B cell (primary cell): ENCODE data around the gene ERC2. TPM values are rescaled to one million over a fixed set of nuclear protein-coding genes. Genes with fewer than 3 reads are reported as not detected.

Experiments
- ATAC-seq: fragments of 200-7000 bp; cut with Tn5 transposase; one replicate; pipeline ENCODE4 v1.10.0; 2021; ENCODE audit warnings: low read depth, mild to moderate bottlenecking, moderate number of reproducible peaks, moderate library complexity
- CTCF ChIA-PET: fragments of 350-600 bp; sonication (Branson Sonifier 250); formaldehyde crosslinking; loops from one replicate; lab custom pipeline; 2021; ENCODE audit warnings: antibody characterized with exemption, inconsistent platforms; lab: Charles Lee
- POLR2A ChIA-PET: fragments of 350-600 bp; sonication (Branson Sonifier 250); formaldehyde crosslinking; loops from one replicate; lab custom pipeline; 2021; ENCODE audit warnings: antibody characterized with exemption; lab: Charles Lee
- DNase-seq: peaks from one replicate; pipeline ENCODE4 v3.0.0; 2013
- H2AFZ ChIP-seq: 2 replicates; pipeline ENCODE4 v1.6.1; 2012; ENCODE audit warnings: mild to moderate bottlenecking, low read depth, low read length; ENCODE audit not compliant: insufficient read depth, poor library complexity, severe bottlenecking
- H3K27ac ChIP-seq, 2 donors: 1 replicate in 1 of 2; 2 replicates in 1 of 2; pipeline ENCODE4 v1.5.1; 2012 to 2013; ENCODE audit warnings: low read length in 2 of 2, mild to moderate bottlenecking in 2 of 2, moderate library complexity in 1 of 2
- H3K27me3 ChIP-seq, 4 experiments: fragments of 200-600 bp in 1 of 4; sonication (generic) in 1 of 4; replicated peaks in 1 of 4; 1 replicate in 2 of 4; 2 replicates in 2 of 4; pipeline versions ENCODE4 v1.6.1 to v1.7.0; 2013 to 2016; ENCODE audit warnings: low read length in 3 of 4, mild to moderate bottlenecking in 2 of 4, mixed read lengths in 1 of 4, moderate library complexity in 1 of 4; ENCODE audit not compliant: insufficient read depth in 4 of 4, control insufficient read depth in 3 of 4; ENCODE audit errors: control extremely low read depth in 1 of 4
- H3K36me3 ChIP-seq, 2 experiments: replicated peaks in 1 of 2; 1 replicate in 1 of 2; 2 replicates in 1 of 2; pipeline versions ENCODE4 v1.6.1 to v1.7.1; 2013; ENCODE audit warnings: low read length in 1 of 2; ENCODE audit not compliant: insufficient read depth in 2 of 2, control insufficient read depth in 1 of 2; ENCODE audit errors: control extremely low read depth in 1 of 2, extremely low read depth in 1 of 2
- H3K4me1 ChIP-seq, 2 donors: fragments of 200-600 bp in 1 of 2; sonication (generic) in 1 of 2; 1 replicate in 1 of 2; 2 replicates in 1 of 2; pipeline versions ENCODE4 v1.5.1 to v1.6.1; 2013 to 2017; ENCODE audit warnings: low read length in 2 of 2; ENCODE audit not compliant: control insufficient read depth in 2 of 2, insufficient read depth in 2 of 2
- H3K4me2 ChIP-seq: replicated peaks from 2 replicates; pipeline ENCODE3; 2012; ENCODE audit warnings: mild to moderate bottlenecking, low read depth, low read length; ENCODE audit not compliant: poor library complexity, severe bottlenecking
- H3K4me3 ChIP-seq, 5 experiments: fragments of 200-600 bp in 1 of 5; sonication (generic) in 1 of 5; 1 replicate in 3 of 5; 2 replicates in 2 of 5; pipeline versions ENCODE4 v1.5.1 to v1.7.0; 2011 to 2016; ENCODE audit warnings: low read length in 4 of 5, mild to moderate bottlenecking in 4 of 5, low read depth in 2 of 5, control low read depth in 1 of 5, moderate library complexity in 1 of 5; ENCODE audit not compliant: insufficient read depth in 1 of 5; ENCODE audit errors: control extremely low read depth in 1 of 5, extremely low read depth in 1 of 5
- H3K79me2 ChIP-seq: fragments of 200-600 bp; sonication (generic); one replicate; pipeline ENCODE4 v1.6.0; 2016; ENCODE audit warnings: low read length; ENCODE audit not compliant: control insufficient read depth, insufficient read depth
- H3K9ac ChIP-seq: fragments of 200-600 bp; sonication (generic); 2 replicates; pipeline ENCODE4 v1.6.1; 2017; ENCODE audit warnings: mild to moderate bottlenecking, low read length, moderate library complexity
- H3K9me3 ChIP-seq, 3 donors: one replicate each; pipeline versions ENCODE4 v1.6.1 to v1.7.1; 2013; ENCODE audit warnings: low read length in 2 of 3; ENCODE audit not compliant: control insufficient read depth in 2 of 3, insufficient read depth in 1 of 3; ENCODE audit errors: control extremely low read depth in 1 of 3
- H4K20me1 ChIP-seq: 2 replicates; pipeline ENCODE4 v1.6.0; 2012; ENCODE audit warnings: mild to moderate bottlenecking, low read length; ENCODE audit not compliant: insufficient read depth, control insufficient read depth, poor library complexity, severe bottlenecking
- H3K27ac Mint-ChIP-seq: one replicate; pipeline ENCODE4 v1.8.0; 2021; ENCODE audit warnings: mixed read lengths
- H3K27me3 Mint-ChIP-seq: one replicate; pipeline ENCODE4 v1.8.0; 2021; ENCODE audit warnings: mixed read lengths
- H3K4me1 Mint-ChIP-seq: one replicate; pipeline ENCODE4 v1.8.0; 2021; ENCODE audit warnings: mixed read lengths
- H3K4me3 Mint-ChIP-seq: one replicate; pipeline ENCODE4 v1.8.0; 2021; ENCODE audit warnings: mixed read lengths
- H3K9me3 Mint-ChIP-seq: one replicate; pipeline ENCODE4 v1.8.0; 2022; ENCODE audit warnings: mixed read lengths; ENCODE audit not compliant: insufficient read depth
- CTCF ChIP-seq: fragments of 200-600 bp; IDR thresholded peaks from one replicate; pipeline ENCODE4 v1.8.0; 2022; ENCODE audit warnings: antibody characterized with exemption, mild to moderate bottlenecking
- EZH2 ChIP-seq: IDR thresholded peaks from 2 replicates; pipeline ENCODE4 v1.6.1; 2012; ENCODE audit warnings: borderline replicate concordance, low read depth, mild to moderate bottlenecking, moderate library complexity, low read length; ENCODE audit not compliant: insufficient read depth, poor library complexity, severe bottlenecking
- WGBS: methylation state at CpG from one replicate; pipeline ENCODE4 v1.1.5; 2013; ENCODE audit warnings: missing lambda C conversion rate; ENCODE audit not compliant: insufficient coverage; 5-methylcytosine and 5-hydroxymethylcytosine counted together
- intact Hi-C: fragments of 100-400 bp; cut with micrococcal nuclease; formaldehyde crosslinking; loops from one replicate; pipeline ENCODE4 v1.10.0; 2022
- polyA plus RNA-seq: library from polyadenylated mRNA; depleted of rRNA; stranded (reverse); fragments of >200 nt; gene quantifications from 2 replicates; pipeline ENCODE4 v1.2.3, GENCODE V29; 2012
- total RNA-seq, 2 donors: library from RNA; stranded (reverse); fragments of 120-200 nt in 1 of 2; gene quantifications; 1 replicate in 1 of 2; 2 replicates in 1 of 2; pipeline versions ENCODE4 v1.2.3 to v1.2.4, GENCODE V29; 2013 to 2022

ERC2 gene
- total and polyA plus RNA-seq, 2 donors (not counting 1 experiment from before 2014, with no cell fraction given) = not detected

- Mint-ChIP-seq H3K9me3 (no peaks in the 10 kb centered on the region), H3K27ac (no peak overlapping the region), H3K27me3 (no peaks in the 10 kb centered on the region), H3K4me3 (no peak overlapping the region), H3K4me1 (no peaks in the 10 kb centered on the region)
- Histone ChIP-seq H3K4me2 (no peak overlapping the region), H3K36me3 (no peaks in the 10 kb centered on the region), H3K9ac (no peak overlapping the region), H2AFZ (no peak overlapping the region), H3K27me3 (no peaks in the 10 kb centered on the region), H3K27ac (no peak overlapping the region), H3K4me3 (no peak overlapping the region), H3K79me2 (no peaks in the 10 kb centered on the region), H3K9me3 (no peaks in the 10 kb centered on the region), H4K20me1 (no peaks in the 10 kb centered on the region), H3K4me1 (no peaks in the 10 kb centered on the region)
- intact Hi-C loops = no loop called here
- ChIA-PET CTCF (no interaction called here), POLR2A (no interaction called here)
- ATAC-seq = no peak
- DNase-seq = no peak
- WGBS = 91% methylated on average over 1 of the region's 3 CpGs
- TF ChIP-seq CTCF = no peak
- no peak for TF ChIP-seq EZH2
These were observed 677.5 kb downstream of the ERC2 start for GRCh38 chr3:55790596-55791350.

GRCh38 chr3:55789516-55789915 lies 678.8 kb downstream of the ERC2 start:
- no peaks in the 10 kb centered on the region for H3K9me3 Mint-ChIP-seq
- no peaks in the 10 kb centered on the region for H4K20me1 ChIP-seq
- H3K4me3 Mint-ChIP-seq = no peak overlapping the region
- CTCF ChIA-PET = no interaction called here
- no peak overlapping the region for H3K9ac ChIP-seq
- intact Hi-C loops = no loop called here
- WGBS = 86% methylated on average over 1 of the region's 2 CpGs
- no peaks in the 10 kb centered on the region for H3K36me3 ChIP-seq
- POLR2A ChIA-PET = no interaction called here
- no peaks in the 10 kb centered on the region for H3K27me3 Mint-ChIP-seq
- no peak overlapping the region for H3K27ac ChIP-seq
- no peak overlapping the region for H3K27ac Mint-ChIP-seq
- no peaks in the 10 kb centered on the region for H3K79me2 ChIP-seq
- DNase-seq (no peak), ATAC-seq (no peak)
- H3K4me2 ChIP-seq = no peak overlapping the region
- no peak overlapping the region for H3K4me3 ChIP-seq
- H3K4me1 Mint-ChIP-seq = no peaks in the 10 kb centered on the region
- TF ChIP-seq EZH2 = no peak
- no peak for TF ChIP-seq CTCF
- H3K9me3 ChIP-seq = no peaks in the 10 kb centered on the region
- H3K4me1 ChIP-seq = no peaks in the 10 kb centered on the region
- H3K27me3 ChIP-seq = no peaks in the 10 kb centered on the region
- no peak overlapping the region for H2AFZ ChIP-seq
